GM12878 (cell line): ENCODE data around the gene GFRA4.

Experiments
- CHD2 ChIP-seq: IDR thresholded peaks from 2 replicates; pipeline ENCODE4 v1.6.1; 2011; ENCODE audit warnings: low read depth, low read length, improper control_type of control experiment, borderline replicate concordance
- GABPA ChIP-seq: IDR thresholded peaks from 2 replicates; pipeline ENCODE4 v1.6.1; 2014; ENCODE audit warnings: antibody characterized with exemption, low read depth, mild to moderate bottlenecking, inconsistent platforms
- HDAC6 ChIP-seq: fragments of 200-600 bp; sonication (generic); IDR thresholded peaks from one replicate; pipeline ENCODE4 v1.8.0; 2017; ENCODE audit warnings: antibody characterized with exemption; ENCODE audit not compliant: unreplicated experiment
- MEF2B ChIP-seq: fragments of 450-650 bp; IDR thresholded peaks from 2 replicates; pipeline ENCODE4 v1.6.1; 2018; ENCODE audit warnings: mild to moderate bottlenecking, moderate library complexity; ENCODE audit not compliant: partially characterized antibody, poor library complexity, severe bottlenecking
- MYC ChIP-seq: IDR thresholded peaks from 2 replicates; pipeline ENCODE4 v1.6.1; 2011; ENCODE audit warnings: mild to moderate bottlenecking, low read length, moderate library complexity, inconsistent platforms; ENCODE audit not compliant: insufficient read depth, insufficient replicate concordance, insufficient read length, severe bottlenecking
- NFYB ChIP-seq: IDR thresholded peaks from 2 replicates; pipeline ENCODE4 v1.6.1; 2011; ENCODE audit warnings: low read depth, mild to moderate bottlenecking, low read length, improper control_type of control experiment, moderate library complexity; ENCODE audit not compliant: insufficient read depth
- PAX8 ChIP-seq: fragments of 450-650 bp; IDR thresholded peaks from 2 replicates; pipeline ENCODE4 v1.6.1; 2017; ENCODE audit warnings: mild to moderate bottlenecking, moderate library complexity
- POLR2A ChIP-seq: IDR thresholded peaks from 2 replicates; pipeline ENCODE4 v1.6.1; 2011; ENCODE audit warnings: low read depth, mild to moderate bottlenecking, low read length
- POLR2AphosphoS5 ChIP-seq: IDR thresholded peaks from 2 replicates; pipeline ENCODE4 v1.6.1; 2011; ENCODE audit warnings: mild to moderate bottlenecking, low read length, inconsistent platforms
- SREBF1 ChIP-seq: IDR thresholded peaks from 2 replicates; pipeline ENCODE4 v1.6.1; 2012; ENCODE audit warnings: mild to moderate bottlenecking, low read length
- YY1 ChIP-seq: IDR thresholded peaks from 2 replicates; pipeline ENCODE4 v1.6.1; 2011; ENCODE audit warnings: low read depth, mild to moderate bottlenecking, low read length
- TF ChIP-seq, protein P1 (sequence below), 3 experiments: IDR thresholded peaks in 2 of 3; conservative IDR thresholded peaks in 1 of 3; 2 replicates each; pipeline ENCODE4 v1.5.1; 2011; ENCODE audit warnings: low read depth in 3 of 3, low read length in 3 of 3, mild to moderate bottlenecking in 3 of 3, control low read depth in 2 of 3, moderate library complexity in 2 of 3, inconsistent platforms in 1 of 3, mixed read lengths in 1 of 3; ENCODE audit not compliant: control insufficient read depth in 2 of 3, insufficient read depth in 1 of 3; ENCODE audit errors: extremely low read depth in 1 of 3

GRCh38 chr20:3652676-3653596, 10.3 kb downstream of the GFRA4 start:
- no peak for TF ChIP-seq CHD2
- TF ChIP-seq, protein P1, sequence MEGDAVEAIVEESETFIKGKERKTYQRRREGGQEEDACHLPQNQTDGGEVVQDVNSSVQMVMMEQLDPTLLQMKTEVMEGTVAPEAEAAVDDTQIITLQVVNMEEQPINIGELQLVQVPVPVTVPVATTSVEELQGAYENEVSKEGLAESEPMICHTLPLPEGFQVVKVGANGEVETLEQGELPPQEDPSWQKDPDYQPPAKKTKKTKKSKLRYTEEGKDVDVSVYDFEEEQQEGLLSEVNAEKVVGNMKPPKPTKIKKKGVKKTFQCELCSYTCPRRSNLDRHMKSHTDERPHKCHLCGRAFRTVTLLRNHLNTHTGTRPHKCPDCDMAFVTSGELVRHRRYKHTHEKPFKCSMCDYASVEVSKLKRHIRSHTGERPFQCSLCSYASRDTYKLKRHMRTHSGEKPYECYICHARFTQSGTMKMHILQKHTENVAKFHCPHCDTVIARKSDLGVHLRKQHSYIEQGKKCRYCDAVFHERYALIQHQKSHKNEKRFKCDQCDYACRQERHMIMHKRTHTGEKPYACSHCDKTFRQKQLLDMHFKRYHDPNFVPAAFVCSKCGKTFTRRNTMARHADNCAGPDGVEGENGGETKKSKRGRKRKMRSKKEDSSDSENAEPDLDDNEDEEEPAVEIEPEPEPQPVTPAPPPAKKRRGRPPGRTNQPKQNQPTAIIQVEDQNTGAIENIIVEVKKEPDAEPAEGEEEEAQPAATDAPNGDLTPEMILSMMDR (IDR thresholded peaks at IDR 0.05 in 2 of 3, conservative IDR thresholded peaks at IDR 0.05 in 1 of 3; ENCODE audit: control insufficient read depth in 2 of 3, extremely low read depth in 1 of 3, insufficient read depth in 1 of 3, low read depth in 3 of 3, low read length in 3 of 3): no peak
- no peak for TF ChIP-seq YY1
- TF ChIP-seq MYC: no peak
- TF ChIP-seq HDAC6: no peak
- TF ChIP-seq GABPA: no peak
- TF ChIP-seq MEF2B: no peak
- TF ChIP-seq NFYB: no peak
- no peak for TF ChIP-seq POLR2AphosphoS5
- TF ChIP-seq SREBF1: no peak
- TF ChIP-seq PAX8: no peak
- no peak for TF ChIP-seq POLR2A
